GM12892 (cell line): ENCODE measurements around the gene ZBTB3.
A peak's percentile ranks its signal among the peaks of the same experiment; 100 is the strongest.
"Not testable (repeated sequence)": the region's sequence is repeated elsewhere in the genome, so short reads cannot be mapped to it uniquely, and the experiment has no call there.

Experiments used
- DNase-seq: peaks from one replicate; pipeline ENCODE4 v3.0.0; 2011; ENCODE audit not compliant: insufficient read length
- FAIRE-seq: peaks from 2 replicates; lab custom pipeline; 2011; peaks lifted over from hg19 to GRCh38; lab: Jason Lieb, UNC
- POLR2A ChIP-seq: IDR thresholded peaks from 2 replicates; pipeline ENCODE4 v1.6.1; 2011; ENCODE audit warnings: low read depth, low read length, control low read depth
- POLR2AphosphoS5 ChIP-seq: IDR thresholded peaks from 2 replicates; pipeline ENCODE4 v1.6.1; 2011; ENCODE audit warnings: low read depth, low read length, control low read depth
- TAF1 ChIP-seq: IDR thresholded peaks from 2 replicates; pipeline ENCODE4 v1.6.1; 2011; ENCODE audit warnings: low read depth, mild to moderate bottlenecking, control low read depth, low read length, borderline replicate concordance

Gene ZBTB3

DNA sequence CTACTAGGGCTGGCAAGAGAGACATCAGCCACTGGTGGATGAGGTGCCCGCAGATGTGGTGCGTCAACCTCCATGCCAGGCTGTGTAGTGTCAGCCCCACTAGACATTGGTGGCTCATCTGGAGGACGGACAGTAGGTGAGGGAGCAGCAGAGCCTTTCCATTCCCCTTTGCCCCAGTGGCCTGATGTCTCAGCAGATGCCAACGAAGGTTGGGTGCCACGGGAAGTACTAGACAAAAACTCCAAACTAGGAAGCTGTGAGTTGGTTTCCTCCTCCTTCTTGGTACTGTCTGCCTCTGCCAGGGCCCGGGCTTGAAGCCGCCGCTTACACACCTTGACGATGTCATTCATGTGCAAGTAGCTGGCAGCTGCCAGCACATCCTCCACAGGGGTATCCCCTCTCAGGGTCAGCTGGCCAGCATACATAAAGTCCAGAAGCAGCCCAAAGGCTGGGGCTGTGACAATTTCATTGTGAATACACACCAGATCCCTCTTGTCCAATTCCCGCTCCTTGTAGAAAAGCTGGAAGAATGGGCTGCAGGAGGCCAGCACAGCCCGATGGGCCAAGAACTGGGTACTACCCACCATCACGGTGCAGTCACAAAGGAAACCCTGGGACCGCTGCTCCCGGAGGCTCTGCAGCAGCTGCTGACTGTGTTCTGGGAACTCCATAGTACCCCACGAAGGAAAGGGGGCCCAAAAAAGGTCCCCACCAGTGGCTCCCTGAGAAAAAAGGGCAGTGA, 795 bp downstream of the ZBTB3 start:
- TF ChIP-seq TAF1 (no peak), POLR2A (no peak), POLR2AphosphoS5 (no peak)
- FAIRE-seq, result no peak
- DNase-seq, result no peak

- TF ChIP-seq POLR2A (no peak), POLR2AphosphoS5 (no peak), TAF1 (no peak)
- DNase-seq (no peak), FAIRE-seq (no peak)
These were observed 1.7 kb downstream of the ZBTB3 start for GRCh38 chr11:62752177-62752785.

DNA sequence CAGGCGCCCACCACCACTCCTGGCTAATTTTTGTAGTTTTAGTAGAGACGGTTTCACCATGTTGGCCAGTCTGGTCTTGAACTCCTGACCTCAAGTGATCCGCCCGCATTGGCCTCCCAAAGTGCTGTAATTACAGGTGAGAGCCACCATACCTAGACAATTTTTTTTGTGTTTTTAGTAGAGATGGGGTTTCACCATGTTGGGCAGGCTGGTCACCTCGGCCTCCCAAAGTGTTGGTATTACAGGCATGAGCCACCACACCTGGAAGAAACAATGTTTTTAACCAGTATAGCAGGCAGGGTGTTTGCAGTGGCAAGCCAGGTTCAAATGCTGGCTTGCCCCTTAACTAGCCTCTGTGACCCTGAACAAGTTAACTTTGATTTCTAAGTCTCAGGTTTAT, 4.0 kb downstream of the ZBTB3 start:
- not testable (repeated sequence) for FAIRE-seq, DNase-seq

- no peak for FAIRE-seq
These were observed 6.3 kb downstream of the ZBTB3 start for GRCh38 chr11:62747475-62748160.

GRCh38 chr11:62737196-62737595, 16.8 kb downstream of the ZBTB3 start:
- no peak for DNase-seq
- no peak for FAIRE-seq

More at GRCh38 chr11:62747475-62748160, 6.3 kb downstream of the ZBTB3 start:
- no peak for TF ChIP-seq TAF1
- no peak for TF ChIP-seq POLR2AphosphoS5
- no peak for TF ChIP-seq POLR2A
- DNase-seq, result no peak

DNA sequence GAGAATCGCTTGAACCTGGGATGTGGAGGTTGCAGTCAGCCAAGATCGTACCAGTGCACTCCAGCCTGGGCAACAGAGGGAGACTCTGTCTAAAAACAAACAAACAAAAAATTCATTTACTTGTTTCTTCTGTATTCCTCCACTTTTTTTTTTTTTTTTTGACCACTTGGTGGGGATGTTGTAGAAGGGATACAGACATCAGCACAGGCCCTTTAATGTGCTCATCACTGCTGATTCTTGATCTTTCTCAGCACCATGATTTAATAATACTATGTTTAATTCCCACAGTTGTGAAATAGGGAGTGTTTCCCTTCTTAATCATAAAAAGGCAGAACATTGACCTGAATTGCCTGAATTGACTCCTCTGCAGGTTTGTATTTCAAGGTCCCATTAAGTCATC, 21.1 kb downstream of the ZBTB3 start:
- FAIRE-seq, result no peak
- TF ChIP-seq POLR2A (no peak), POLR2AphosphoS5 (no peak), TAF1 (no peak)
- DNase-seq, result no peak

More at GRCh38 chr11:62737196-62737595, 16.8 kb downstream of the ZBTB3 start:
- TF ChIP-seq POLR2A (no peak), TAF1 (no peak), POLR2AphosphoS5 (no peak)

- not testable (repeated sequence) for FAIRE-seq, DNase-seq
These were observed 23.9 kb downstream of the ZBTB3 start for GRCh38 chr11:62730076-62730475.

DNA sequence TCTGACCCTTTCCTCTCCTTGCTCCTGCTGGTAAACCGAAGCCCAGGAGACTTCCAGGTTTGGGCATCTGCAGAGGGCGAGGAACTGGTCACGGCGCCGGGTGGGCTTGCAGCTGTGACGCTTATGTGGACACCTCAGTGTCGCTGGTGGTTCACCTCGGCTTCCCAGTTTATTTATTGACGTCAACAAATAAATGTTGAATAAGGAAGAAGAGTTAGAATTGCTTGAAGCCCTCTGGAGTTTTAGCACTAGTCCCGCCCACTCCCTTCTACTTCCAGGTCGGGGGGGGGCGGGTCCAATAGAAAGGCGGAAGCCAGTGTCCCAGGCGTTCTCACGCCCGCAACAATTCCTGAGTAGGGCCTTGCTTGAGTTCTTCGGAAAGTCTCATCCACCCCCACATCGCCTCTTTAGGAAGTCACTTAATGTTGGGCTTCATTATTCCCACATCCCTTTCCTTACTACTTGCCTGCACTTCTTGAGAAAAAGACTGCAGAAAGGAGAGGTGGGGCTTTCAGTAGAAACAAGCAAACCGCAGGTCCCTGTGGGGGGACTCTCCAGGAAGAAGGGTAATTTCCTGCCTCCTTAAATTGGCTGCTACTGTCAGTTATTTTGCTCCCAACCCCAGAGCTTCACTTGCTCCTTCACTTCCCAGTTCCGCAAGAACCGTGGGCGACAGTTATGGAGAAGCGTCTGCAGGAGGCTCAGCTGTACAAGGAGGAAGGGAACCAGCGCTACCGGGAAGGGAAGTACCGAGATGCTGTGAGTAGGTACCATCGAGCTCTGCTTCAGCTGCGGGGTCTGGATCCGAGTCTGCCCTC, 25.6 kb downstream of the ZBTB3 start, which contains the start of gene TTC9C:
TTC9C (plus strand) TSS at position 316 of the 818 bp plus-strand sequence; CDS start at position 679, 363 bp downstream.
- peak; percentile 55 for DNase-seq
- peak; percentile 60 for FAIRE-seq
- TF ChIP-seq POLR2A (peak; percentile 69; the same call in 1 of the 2 replicates), TAF1 (peak; percentile 14; the same call in 1 of the 2 replicates), POLR2AphosphoS5 (peak; percentile 64; the same call in 1 of the 2 replicates)

DNA sequence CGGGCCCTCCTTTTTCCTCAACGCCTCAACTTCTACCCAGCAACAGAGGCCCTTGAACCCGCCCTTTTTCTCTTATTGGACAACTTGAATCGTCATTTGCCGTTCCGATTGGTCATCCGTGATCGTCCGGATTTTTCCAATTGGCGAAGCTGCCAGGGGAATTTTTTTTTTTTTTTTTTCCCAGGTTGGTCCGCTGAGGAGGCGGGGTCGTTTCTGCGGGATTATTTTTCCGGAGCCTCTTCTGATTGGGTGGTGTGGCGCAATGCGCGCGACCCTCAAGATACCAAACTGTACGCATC, 26.1 kb downstream of the ZBTB3 start:
- FAIRE-seq (no peak), DNase-seq (peak; percentile 58)
- TF ChIP-seq TAF1, result no peak
- TF ChIP-seq POLR2AphosphoS5, result no peak
- TF ChIP-seq POLR2A, result no peak

- peak; percentile 93 for DNase-seq
- TF ChIP-seq TAF1, result no peak
- peak; percentile 98 for TF ChIP-seq POLR2A
- peak; percentile 96 for TF ChIP-seq POLR2AphosphoS5
- peak; percentile 97 for FAIRE-seq
These were observed 26.6 kb downstream of the ZBTB3 start, which contains the start of gene HNRNPUL2 for GRCh38 chr11:62727165-62727871. TSS of gene HNRNPUL2 (minus strand) at chr11:62727457. CDS start at chr11:62727156, 301 bp downstream.

DNA sequence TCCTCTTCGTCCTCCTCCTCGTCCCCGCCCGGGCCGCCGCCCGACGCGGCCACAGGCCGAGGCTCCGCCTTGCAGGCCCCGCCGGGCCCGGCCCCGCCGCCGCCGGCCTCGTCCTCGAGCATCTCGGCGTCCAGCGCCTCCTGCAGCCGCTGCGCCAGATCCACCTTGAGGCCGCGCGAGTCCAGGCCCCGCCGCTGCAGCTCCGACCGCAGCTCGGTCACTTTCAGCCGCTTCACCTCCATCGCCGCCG, 27.1 kb downstream of the ZBTB3 start:
- TF ChIP-seq POLR2AphosphoS5 (no peak), TAF1 (peak; percentile 41; the same call in 1 of the 2 replicates)
- FAIRE-seq, result no peak

More for the DNA sequence above, 27.1 kb downstream of the ZBTB3 start:
- no peak for DNase-seq
